ENCODE results near the gene ZNF335. TPM values are rescaled to one million over a fixed set of nuclear protein-coding genes. Genes with fewer than 3 reads are reported as not detected.

ZNF335 gene
- total and polyA plus RNA-seq, 2 of the 13 experiments (the other 11 are each of a cell fraction or from before 2014, with no cell fraction given), result 9.7 to 13.7 TPM

- TF ChIP-seq CSRNP1 (CRISPR knock-in tag; IDR thresholded peaks at IDR 0.05) (no peak; the same call in 1 of the 2 replicates), NPAS2 (CRISPR knock-in tag; IDR thresholded peaks at IDR 0.05; ENCODE audit: borderline replicate concordance) (no peak), FOXO1 (CRISPR knock-in tag; IDR thresholded peaks at IDR 0.05) (no peak), NONO (IDR thresholded peaks at IDR 0.05) (no peak), NONO (CRISPR knock-in tag; conservative IDR thresholded peaks at IDR 0.05) (no peak), ZNF44 (CRISPR knock-in tag; IDR thresholded peaks at IDR 0.05) (0 out of 2 replicates have a peak, but pooled peaks have one; percentile 24), ZNF460 (CRISPR knock-in tag; IDR thresholded peaks at IDR 0.05; ENCODE audit: borderline replicate concordance) (no peak), NFATC3 (CRISPR knock-in tag; IDR thresholded peaks at IDR 0.05) (no peak), NFIC (IDR thresholded peaks at IDR 0.05; ENCODE audit: low read length) (no peak; the same call in 1 of the 2 replicates), ZNF605 (CRISPR knock-in tag; IDR thresholded peaks at IDR 0.05) (no peak), ZNF431 (CRISPR knock-in tag; IDR thresholded peaks at IDR 0.05; ENCODE audit: borderline replicate concordance, low read depth) (no peak; the same call in 1 of the 2 replicates), RELA (CRISPR knock-in tag; IDR thresholded peaks at IDR 0.05) (no peak), ZNF558 (CRISPR knock-in tag; IDR thresholded peaks at IDR 0.05; ENCODE audit: borderline replicate concordance) (no peak), ZNF556 (CRISPR knock-in tag; IDR thresholded peaks at IDR 0.05; ENCODE audit: borderline replicate concordance) (no peak), SPEN (CRISPR knock-in tag; IDR thresholded peaks at IDR 0.05; ENCODE audit: low read depth) (no peak), ZNF609 (CRISPR knock-in tag; IDR thresholded peaks at IDR 0.05; ENCODE audit: borderline replicate concordance) (peak; percentile 12; the same call in 1 of the 2 replicates), ZNF546 (CRISPR knock-in tag; conservative IDR thresholded peaks at IDR 0.05) (no peak; the same call in 1 of the 2 replicates), HES4 (CRISPR knock-in tag; IDR thresholded peaks at IDR 0.05; ENCODE audit: borderline replicate concordance) (peak; percentile 12; the same call in 1 of the 2 replicates), ZBED4 (CRISPR knock-in tag; IDR thresholded peaks at IDR 0.05; ENCODE audit: borderline replicate concordance) (no peak; the same call in 1 of the 2 replicates), SRY (CRISPR knock-in tag; IDR thresholded peaks at IDR 0.05) (peak; percentile 28; the same call in 1 of the 2 replicates), REXO4 (CRISPR knock-in tag; IDR thresholded peaks at IDR 0.05; ENCODE audit: borderline replicate concordance) (no peak)
Observed at GRCh38 chr20:45971425-45971674, 653 bp downstream of the ZNF335 start (continued).

Data from HepG2 (cell line).